ENCODE data around the gene CACNB1. TPM values are rescaled to one million over a fixed set of nuclear protein-coding genes. Genes with fewer than 3 reads are reported as not detected.

Gene CACNB1
- 4.6 and 12.0 TPM in 2 replicates for total RNA-seq

DNA sequence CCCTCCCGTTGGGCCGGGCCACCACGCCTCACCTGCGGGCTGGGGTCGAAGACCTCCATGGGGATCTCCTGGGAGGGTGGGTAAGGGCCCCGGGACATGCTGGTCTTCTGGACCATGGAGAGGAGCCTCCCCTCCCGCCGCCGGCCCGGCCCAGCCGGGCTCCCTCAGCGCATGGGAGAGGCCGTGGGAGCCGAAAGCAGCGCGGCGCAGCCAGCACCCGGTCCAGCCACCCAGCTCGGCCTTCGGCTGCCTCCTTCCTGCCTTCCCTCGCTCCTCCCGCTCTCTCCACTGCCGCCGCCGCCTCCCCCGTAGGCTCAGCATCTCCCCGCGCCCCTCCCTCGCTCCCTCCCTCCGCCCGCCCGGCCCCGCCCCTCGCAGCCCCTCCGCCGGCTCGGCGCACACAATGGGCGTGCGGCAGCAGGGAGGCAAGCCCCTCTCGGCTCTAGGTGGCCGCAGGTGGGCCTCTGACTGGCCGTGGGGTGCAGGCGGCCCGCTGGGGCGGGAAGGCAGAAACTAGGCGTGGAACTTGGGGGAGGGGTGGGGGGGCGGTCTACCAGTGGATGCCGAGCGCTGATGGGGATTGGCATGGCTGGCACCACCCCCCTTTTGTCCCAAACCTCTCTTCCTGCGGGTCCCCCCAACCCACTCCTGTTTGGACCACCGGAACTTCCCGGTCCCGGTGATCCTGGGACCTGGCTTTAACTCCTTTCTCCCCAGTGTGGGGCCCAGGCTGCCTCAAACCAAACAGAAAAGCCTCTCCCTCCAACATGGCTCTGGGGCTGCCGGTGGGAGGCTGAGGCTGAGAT, at the start of gene CACNB1:
CACNB1 (minus strand) TSS at position 290 of the 806 bp plus-strand sequence; CDS start at position 116, 174 bp downstream.

DNA sequence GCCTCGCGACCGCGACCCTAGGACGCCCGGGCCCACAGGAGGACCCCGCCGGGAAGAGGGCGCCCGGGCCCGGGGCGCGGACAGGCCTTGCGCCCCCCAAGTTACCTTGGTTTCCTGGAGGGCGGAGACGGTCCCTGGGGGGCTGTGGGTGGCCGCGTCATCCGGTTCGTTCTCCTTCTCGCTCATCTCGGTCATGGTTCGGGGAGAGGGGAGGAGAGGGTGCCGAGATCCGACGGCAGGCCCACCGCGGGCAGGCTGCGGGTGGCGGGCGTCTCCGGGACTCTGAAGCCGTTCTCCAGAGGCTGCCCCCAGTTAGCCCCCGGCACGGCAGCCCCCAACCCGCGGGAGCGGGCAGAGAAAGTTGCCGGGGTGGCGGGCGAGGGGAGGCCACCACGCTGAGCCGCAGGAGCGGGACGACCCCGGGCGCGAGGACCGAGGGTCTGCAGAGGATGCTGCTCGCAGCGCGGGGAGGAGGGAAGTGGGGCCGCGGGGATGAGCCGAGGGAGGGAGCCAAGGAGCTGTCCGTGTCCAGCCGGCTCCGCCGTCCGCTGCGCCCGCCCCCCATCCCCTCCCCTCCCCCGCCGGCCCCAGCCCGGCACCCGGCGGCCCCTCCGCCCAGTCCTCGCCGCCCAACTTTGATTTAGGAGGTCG, 28.0 kb upstream of the CACNB1 start, which contains the start of gene STAC2:
STAC2 (minus strand) TSS at position 638 of the 651 bp plus-strand sequence; CDS start at position 195, 443 bp downstream.

GRCh38 chr17:39200070-39200879, 2.8 kb upstream of the CACNB1 start, which contains the start of gene RPL19:
TSS of gene RPL19 (plus strand) at chr17:39200283. CDS start at chr17:39200345, 62 bp downstream.

DNA sequence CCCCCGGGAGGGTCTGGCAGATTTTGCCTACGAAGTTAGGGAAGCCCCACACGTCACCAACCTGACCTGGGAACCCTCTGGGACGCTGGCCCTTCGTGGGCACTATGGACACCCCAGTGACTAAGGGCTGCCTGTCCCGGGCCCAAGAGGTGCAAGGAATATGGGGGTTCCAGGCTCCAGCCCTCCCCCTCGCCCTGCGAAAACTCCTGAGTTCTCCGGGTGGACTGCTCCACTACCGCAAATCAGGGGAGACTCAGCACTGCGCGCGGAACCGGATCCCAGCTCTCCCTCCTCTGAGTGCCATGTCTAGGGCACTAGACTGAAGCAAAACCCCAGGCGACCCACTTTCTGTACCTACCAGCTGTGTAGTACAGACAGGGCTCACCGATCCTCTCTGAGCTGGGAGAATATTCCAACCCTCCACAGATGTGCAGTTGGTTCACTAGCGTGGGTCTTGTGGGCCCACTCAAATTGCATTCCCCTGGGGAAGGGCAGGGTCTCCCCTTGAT, 31.6 kb downstream of the CACNB1 start, which contains the start of gene ARL5C:
ARL5C (minus strand) TSS at position 321 of the 509 bp plus-strand sequence. CDS start 401 bp downstream, outside the sequence.

DNA sequence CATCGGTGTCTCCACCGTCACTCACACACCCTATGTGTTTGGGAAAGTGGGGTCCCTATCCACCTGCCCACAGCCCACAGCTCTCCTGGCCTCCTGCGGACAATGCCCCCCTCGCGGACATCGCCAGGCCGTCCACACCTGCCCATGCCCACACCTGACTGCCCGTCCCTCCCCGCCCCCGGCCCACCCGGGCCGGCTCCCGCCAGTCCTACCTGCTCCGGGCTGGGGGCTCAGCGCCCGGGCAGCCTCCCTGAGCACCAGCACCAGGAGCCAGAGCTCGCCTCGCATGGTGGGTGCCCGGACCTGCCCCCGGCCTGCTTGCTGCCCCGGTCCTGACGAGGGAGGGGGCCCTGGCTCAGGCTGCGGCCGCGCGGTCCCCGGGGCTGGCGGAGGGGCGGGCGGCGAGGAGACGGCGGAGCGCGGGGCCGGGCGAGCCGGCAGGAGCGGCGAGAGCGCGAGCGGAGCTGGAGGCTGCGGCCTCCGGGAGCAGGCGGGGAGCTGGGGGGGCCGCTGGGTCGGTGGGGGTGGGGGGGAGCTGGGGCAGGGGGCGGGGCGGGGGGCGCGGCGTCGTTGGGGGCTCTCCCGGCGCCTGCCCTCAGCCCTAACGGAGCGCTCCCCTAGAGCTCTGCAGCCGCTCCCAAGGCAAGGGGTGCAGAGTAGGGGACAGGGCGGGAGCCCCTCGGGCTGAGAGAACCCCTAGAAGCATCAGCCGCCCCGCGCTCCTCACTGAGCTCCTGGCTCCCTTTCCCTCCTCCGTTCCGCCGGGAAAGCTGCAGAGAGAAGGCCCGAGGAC, 46.1 kb downstream of the CACNB1 start, which contains the start of gene PLXDC1:
PLXDC1 (minus strand) TSS at position 488 of the 793 bp plus-strand sequence; CDS start at position 288, 200 bp downstream.

Other genes starting within 250 kb of the CACNB1 start
- gene FBXO47, start 230.3 kb downstream of the CACNB1 start, total RNA-seq: not detected in 2 replicates
- gene PLXDC1, start 46.0 kb downstream of the CACNB1 start, total RNA-seq: 0.08 TPM in 1 of 2 replicates, not detected in the other
- gene ARL5C, start 31.5 kb downstream of the CACNB1 start, total RNA-seq: not detected in 2 replicates
- gene RPL19, start 2.6 kb upstream of the CACNB1 start, total RNA-seq: 2,515 and 2,532 TPM in 2 replicates
- not detected in 2 replicates for gene STAC2, start 28.3 kb upstream of the CACNB1 start, total RNA-seq
- 3.9 and 6.9 TPM in 2 replicates for gene FBXL20, start 204.0 kb upstream of the CACNB1 start, total RNA-seq